HG03025 (cell line): ENCODE data around the gene PRKAG2.
"Not testable (repeated sequence)": the region's sequence is repeated elsewhere in the genome, so short reads cannot be mapped to it uniquely, and the experiment has no call there.

ENCODE experiments used
- ATAC-seq: cut with Tn5 transposase; IDR thresholded peaks from one replicate; pipeline ENCODE4 v1.9.1; 2021; ENCODE audit warnings: mild to moderate bottlenecking, moderate library complexity; ENCODE audit not compliant: unreplicated experiment, low FRiP score

Gene PRKAG2

DNA sequence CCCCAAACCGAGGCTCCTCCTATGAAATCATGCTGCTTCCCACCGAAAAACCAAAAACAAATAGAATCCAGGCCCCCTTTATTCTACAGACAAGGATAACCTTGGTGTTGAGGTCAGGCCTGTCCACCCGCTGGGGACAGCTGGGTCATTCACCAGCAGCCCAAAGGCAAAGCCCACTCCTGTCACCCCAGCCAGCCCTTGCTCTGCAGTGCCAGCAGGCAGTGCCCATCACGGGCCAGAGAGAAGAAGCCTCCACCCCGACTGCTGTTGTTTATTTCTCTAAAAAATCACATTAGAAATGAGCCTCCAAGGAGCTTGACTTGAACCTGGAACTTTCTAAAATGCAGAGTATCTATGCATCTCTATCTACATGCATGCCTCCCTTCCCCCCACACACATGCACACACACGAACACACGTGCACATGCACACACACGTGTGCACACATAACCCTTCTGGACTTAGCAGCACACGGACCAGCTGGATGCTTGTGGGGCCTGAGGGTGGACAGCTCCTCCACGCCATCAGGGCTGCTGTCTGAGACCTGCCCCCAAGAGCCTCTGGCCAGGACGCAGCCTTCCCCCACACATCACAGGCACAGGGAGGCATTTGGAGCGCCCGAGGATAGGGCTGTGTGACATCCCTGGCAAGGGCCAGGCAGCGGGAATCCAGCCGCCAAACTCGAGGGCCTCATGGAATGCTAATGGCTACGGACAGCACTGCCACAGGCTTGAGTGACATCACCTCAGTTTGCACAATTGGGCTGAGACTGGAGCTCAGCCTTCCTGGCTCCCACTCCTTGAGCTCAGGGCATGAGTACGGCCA lies 22.8 kb downstream of the PRKAG2 start:
- ATAC-seq = no peak

GRCh38 chr7:151852486-151853396 lies 24.2 kb downstream of the PRKAG2 start:
- ATAC-seq = no peak

DNA sequence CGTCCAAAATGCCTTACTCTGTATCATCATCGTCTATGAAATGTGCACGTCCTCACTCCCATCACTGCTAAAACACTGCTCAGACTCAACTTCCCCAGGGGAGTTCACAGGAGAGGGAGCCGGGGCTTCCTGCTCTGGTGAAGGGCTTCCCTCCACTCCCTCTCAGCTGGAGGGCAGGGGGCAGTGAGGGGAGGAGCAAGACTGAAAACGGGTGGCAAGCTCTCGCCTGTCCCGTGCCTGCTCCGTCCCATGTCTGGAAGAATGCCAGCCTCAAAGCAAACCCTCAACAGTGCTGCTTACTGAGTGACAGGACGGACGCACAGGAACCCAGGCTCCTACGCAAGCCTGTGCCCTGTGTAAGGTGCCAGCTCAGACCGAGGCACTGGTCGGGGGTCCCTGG lies 25.1 kb downstream of the PRKAG2 start:
- no peak for ATAC-seq

DNA sequence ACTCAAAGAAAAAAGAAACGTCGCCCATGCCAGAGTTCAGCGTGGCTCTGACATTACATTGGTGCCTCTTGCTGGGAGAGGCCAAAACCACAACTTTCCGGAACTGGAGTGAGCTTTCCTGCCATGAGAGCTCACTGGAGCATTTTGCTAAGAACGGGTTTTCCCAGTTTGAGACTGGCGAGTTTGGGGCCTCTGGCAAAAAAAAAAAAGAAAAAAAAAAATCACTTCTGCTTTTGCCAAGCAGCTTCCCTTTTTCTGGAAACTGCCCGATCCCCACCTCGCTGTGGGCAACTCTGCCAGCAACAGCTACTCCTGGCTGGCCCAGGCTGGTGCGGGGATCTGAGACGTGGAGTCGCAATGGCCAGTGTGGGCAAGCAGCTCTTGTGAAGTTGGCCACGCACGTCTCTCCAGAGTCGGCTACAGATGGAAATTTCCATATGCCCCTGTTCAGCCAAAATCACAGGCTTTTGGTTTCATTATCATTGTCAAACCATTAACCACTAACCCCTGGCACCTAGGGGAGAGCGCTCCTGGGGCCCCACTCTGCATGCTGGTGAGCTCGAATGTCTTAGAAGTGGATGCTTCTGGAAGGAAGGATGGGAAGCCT lies 25.7 kb downstream of the PRKAG2 start:
- ATAC-seq = no peak

DNA sequence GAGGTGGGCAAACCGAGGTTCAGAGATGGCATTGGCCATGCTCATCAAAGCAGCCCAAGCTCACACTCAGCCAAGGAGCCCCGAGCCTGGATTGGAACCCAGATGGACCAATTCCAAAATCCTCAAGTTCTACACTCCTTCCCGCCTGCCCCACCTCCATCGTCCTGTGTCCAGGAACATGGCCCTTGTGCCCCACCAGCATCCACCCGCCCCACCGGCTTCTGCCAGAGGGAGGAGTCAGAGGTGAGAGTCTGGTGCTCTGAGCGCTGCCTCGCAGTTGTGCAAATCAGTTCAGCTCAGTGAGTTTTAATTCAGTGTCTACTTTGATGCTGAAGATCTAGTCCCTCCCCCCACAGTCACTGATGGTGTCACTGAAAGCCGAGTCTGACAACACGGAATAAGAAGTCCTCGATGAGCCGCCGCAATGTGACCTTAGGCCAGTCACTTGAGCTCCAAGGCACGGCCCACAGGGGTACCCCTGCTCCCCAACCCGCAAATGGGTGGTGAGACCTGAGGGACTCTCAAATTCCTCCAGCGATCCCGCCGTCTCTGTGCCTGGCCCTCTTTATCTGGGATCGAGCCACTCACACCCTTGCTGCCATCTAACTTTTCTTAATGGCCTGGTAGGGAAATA lies 26.3 kb downstream of the PRKAG2 start:
- ATAC-seq = no peak

- ATAC-seq = no peak
Measured at GRCh38 chr7:151849879-151850260, 27.0 kb downstream of the PRKAG2 start.

DNA sequence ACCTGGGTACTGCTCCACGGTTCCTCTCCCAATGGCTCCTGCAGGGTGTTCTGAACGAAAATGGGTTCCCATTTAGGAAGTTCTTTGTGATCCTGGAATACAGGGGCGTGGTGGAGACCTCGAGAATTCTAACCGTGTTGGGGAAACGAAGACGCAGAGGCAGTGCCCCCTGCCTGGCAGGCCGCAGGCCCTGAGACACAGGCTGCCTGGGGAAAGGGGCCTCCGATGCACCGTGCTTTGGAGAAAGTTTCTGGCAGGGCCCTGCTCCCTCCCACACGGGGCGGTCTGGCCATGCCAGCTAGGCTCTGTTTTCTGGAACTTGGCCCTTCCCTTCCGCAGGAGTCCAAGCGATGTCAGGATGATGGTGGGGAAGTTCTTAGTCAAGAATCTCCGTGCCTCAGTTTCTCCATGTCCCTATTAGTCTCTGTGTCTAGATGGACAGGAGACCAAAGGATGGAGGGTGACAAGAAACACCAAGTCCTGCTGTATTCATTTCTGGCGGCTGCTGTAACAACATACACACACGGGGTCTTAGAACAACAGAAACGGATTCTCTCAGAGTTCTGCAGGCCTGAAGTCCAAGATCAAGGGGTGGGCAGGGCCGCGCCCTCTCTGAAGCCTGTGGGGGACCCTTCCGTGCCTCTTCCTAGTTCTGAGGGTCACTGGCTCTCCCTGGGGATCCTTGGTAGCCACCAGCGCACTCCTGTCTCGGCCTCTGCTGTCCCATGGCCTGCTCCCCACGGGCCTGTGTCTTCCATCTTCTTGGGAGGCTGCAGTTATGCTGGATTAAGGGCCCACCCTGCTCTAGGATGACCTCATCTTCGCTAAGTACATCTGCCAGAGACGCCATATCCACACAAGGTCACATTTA lies 27.7 kb downstream of the PRKAG2 start:
- ATAC-seq = no peak

DNA sequence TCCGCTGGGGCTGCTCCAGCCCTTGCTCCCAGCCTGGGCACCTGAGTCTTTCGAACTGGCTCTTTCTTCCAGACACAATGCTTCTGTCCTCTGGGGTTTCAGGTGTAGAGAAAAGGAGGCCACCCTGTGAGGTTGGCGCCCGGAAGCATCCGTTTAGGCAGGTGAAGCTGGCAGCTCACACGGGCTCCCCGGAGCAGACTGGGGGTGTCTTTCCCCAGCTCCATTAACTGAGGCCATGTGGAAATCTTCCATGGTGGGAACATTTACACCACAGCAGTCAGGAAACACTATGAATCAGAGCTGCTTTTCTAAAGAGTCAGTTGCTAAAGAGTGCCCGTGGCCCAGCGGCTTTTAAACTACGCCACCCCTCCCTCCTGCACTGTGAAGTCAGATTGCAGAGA lies 29.2 kb downstream of the PRKAG2 start:
- no peak for ATAC-seq

- no peak for ATAC-seq
Measured at GRCh38 chr7:151847136-151847535, 29.8 kb downstream of the PRKAG2 start.

DNA sequence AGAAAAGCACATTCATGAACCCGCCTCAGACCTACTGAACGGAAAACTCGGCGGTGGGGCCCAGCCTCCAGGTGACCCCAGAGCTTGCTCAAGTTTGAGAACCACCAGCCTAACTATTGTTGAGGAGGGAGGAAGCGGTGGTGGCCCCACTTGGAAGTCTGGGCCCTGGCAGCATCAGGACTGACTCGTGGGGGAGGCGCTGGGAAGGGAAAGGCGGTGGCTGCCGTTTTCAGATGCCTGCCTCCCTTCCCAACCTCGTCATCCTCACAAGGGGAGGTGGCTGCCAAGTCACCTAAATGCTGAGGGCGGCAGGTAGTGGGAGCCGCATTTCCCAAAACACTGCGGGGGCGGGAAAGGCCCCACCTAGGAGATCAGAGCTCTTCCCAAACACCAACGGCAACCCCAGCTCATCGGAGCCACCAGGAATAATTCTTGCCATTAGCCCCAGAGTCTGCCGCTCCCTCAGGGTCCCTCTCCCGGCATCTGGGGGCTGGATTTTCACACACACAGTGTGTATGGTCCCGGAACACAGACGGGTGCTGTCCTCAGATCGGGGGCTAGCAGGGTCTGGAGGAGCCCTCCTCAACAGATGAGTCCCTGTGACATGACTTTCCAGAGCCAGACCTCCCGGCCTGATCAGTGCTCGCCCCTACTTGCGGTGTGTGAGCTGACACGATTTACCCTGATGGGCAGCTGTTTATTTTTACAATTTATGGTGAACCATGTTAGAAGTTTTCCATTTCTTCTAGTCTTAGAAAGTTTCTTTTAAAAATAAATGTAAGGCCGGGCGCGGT lies 31.3 kb downstream of the PRKAG2 start:
- no peak for ATAC-seq

GRCh38 chr7:151844825-151845200 lies 32.1 kb downstream of the PRKAG2 start:
- ATAC-seq = no peak

- no peak for ATAC-seq
Measured at GRCh38 chr7:151844071-151844824, 32.7 kb downstream of the PRKAG2 start.

- no peak for ATAC-seq
Measured at GRCh38 chr7:151843181-151843580, 33.7 kb downstream of the PRKAG2 start.

- ATAC-seq = not testable (repeated sequence)
Measured at GRCh38 chr7:151841395-151842051, 35.4 kb downstream of the PRKAG2 start.

DNA sequence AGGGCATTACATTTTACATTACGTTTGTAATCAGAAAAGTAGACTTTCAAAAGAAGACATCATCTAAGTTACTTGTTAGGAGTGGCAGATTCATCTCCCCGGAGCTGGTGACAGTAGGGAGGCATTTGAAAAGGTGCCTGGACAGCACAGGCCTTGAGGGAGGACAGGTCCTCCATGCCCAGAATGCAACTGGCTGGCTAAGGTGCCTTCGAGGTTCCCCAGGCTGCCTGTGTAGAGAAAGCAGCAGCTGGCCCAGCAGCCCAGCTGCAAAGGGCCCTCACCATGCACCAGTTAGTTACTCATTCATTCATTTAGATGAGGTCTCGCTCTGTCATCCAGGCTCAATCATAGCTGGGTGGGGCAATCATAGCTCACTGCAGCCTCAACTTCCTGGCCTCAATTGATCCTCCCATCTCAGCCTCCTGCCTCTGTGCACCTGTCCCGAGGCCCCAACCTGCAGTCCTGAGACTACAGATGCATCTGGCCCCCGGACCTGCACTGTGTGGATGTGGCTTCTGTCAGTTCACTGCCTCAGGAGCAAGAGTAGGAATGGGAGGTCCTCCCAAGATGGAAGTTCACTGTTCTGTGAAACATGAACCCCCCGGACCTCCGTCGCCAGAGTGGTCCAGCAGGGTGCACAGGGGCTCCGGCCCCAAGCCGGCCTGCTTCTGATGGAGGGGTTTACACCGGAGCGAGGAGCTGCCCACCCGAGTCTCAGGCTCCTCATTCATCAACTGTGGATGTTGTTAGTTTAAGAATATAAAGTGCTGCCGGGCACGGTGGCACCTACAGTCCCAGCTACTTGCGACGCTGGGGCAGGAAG lies 36.6 kb downstream of the PRKAG2 start:
- no peak for ATAC-seq

DNA sequence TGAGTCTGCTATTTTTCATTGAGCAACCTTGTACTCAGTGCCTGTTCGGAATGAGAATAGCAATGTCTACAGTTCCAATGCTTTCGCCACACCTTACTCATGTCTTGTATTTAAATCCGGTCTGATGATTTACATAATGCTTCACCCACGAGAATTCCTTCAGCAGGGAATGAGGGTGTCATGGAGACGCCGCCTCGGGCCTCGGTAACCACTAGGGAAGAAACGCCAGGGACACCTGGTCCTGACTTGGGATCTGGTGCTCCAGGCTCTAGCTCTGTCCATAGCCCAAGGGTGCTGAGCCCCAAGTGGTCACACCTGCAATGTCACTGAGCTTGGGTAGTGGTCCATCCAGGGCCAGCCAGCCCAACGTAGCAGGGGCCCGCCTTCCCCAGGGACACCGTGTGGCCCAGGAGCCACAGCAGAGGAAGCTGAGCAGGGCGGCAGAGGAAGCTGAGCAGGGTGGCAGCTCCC lies 37.4 kb downstream of the PRKAG2 start:
- no peak for ATAC-seq

GRCh38 chr7:151838861-151839381 lies 38.0 kb downstream of the PRKAG2 start:
- no peak for ATAC-seq
